SK-MEL-5 (cell line): Measurements from ENCODE around the gene POU3F3. TPM values are rescaled to one million over a fixed set of nuclear protein-coding genes. Genes with fewer than 3 reads are reported as not detected.

Experiments
- DNase-seq: peaks from one replicate; pipeline ENCODE4 v3.0.0-alpha.2; 2016; ENCODE audit warnings: low read depth, low spot score
- in situ Hi-C: cut with HindIII; loops from 2 replicates; pipeline ENCODE4 v1.10.0; 2016; ENCODE audit warnings: low sequenced_read_pairs, high pct_unique_total_duplicates, low pct_unique_long_range_greater_than_20kb
- small RNA-seq, 2 experiments: library from RNA; depleted of rRNA; stranded (forward); fragments of <200 nt; gene quantifications; one replicate each; pipeline ENCODE3, GENCODE V24; 2014
- total RNA-seq: library from RNA; depleted of rRNA; stranded (reverse); fragments of >200 nt; shearing (Covaris generic); gene quantifications from 2 replicates; pipeline ENCODE4 v1.2.3, GENCODE V29; 2014; rRNA removed

Gene POU3F3
- total RNA-seq, 1 experiment from 2014 or later: 2.2 TPM

GRCh38 chr2:104888489-104889258 lies 34.8 kb downstream of the POU3F3 start:
- in situ Hi-C loops: no loop called here

GRCh38 chr2:104889291-104889959 lies 35.5 kb downstream of the POU3F3 start:
- in situ Hi-C loops: no loop called here
- no peak for DNase-seq

More at GRCh38 chr2:104888489-104889258, 34.8 kb downstream of the POU3F3 start:
- DNase-seq: no peak

DNA sequence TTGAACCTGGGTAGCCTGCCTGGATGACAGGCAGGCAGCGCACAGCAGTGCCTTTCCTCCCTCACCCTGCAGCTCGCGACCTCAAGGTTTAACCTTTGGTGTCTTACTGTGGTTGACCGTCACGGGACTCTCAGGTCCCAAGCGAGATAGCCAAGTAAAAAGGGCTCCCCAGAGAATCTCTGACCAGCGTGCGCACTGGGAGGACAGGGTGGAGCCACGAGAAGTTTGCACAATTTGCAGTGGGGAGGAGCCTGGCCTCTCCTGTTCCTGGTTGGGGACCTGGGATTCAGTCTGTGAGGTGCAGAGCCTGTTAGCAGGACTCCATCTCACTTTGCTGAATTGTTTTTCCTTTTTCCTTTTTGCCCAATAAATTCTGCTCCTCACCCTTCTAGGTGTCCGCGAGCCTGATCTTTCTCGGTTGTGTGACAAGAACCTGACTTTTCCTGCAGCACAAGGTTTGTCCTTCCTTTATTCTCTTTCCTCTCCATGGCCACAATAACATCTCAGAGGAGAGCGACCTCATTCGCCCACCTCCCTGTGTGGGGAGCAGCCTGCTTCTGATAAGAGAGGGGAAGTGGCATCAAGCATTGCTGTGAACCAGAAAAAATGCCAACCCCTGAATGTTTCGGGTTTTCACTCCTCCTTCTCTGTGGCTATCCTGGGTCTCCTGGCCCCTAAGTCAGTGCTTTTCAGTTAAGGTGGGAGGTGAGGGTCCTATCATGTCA lies 36.2 kb downstream of the POU3F3 start:
- in situ Hi-C loops: no loop called here
- no peak for DNase-seq

- in situ Hi-C loops: no loop called here
- DNase-seq: no peak
These were observed 36.8 kb downstream of the POU3F3 start for GRCh38 chr2:104890685-104891069.

DNA sequence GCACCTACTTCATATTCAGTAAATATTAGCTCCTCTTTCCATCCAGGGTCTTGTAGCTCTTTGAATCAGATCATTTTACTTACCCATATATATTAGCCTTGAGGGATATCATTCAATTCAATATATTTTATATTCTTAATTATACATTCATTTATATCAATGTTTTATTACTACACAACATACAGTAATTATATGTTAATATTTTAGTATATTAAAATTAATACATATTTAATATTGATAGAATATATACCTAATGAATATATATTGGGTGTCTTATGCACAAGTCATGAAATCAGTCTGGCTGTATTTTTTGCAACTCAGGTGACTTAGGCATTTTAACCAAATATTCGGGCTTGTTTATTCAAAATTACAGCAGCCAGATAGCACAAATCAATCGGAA lies 37.2 kb downstream of the POU3F3 start:
- DNase-seq: no peak
- in situ Hi-C loops: no loop called here

- DNase-seq: no peak
- in situ Hi-C loops: no loop called here
These were observed 42.5 kb downstream of the POU3F3 start for GRCh38 chr2:104896446-104896845.

GRCh38 chr2:104897515-104898184 lies 43.7 kb downstream of the POU3F3 start:
- in situ Hi-C loops: no loop called here

DNA sequence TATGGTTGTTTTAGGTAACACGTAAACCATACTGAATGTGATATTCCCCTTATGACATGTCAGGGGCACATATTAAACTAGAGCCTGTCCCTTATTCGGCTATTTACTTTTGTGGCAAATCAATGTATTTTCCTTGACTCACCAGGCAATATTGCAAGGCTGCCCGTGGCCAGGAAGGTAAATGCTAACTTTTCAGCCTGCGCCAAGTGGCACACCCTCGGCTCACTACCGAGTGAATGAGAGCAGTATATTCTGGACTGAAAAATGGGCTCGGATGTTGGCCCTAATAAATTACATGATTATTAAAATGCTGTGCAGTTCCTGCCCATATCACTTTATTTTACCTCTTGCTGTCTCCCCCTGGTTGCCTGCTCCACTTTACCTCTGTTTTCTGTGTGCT lies 46.7 kb downstream of the POU3F3 start:
- in situ Hi-C loops: no loop called here
- no peak for DNase-seq

More at GRCh38 chr2:104897515-104898184, 43.7 kb downstream of the POU3F3 start:
- DNase-seq: no peak

GRCh38 chr2:104901037-104901881 lies 47.3 kb downstream of the POU3F3 start:
- no peak for DNase-seq
- in situ Hi-C loops: no loop called here

- DNase-seq: no peak
- in situ Hi-C loops: no loop called here
These were observed 48.4 kb downstream of the POU3F3 start for GRCh38 chr2:104902317-104902716.

Small RNA genes within 50 kb of the gene (small RNA-seq; reads per million reads assigned to genes)
- gene AC018730.1: 0 reads per million in 2 experiments

Other genes starting within 250 kb of the POU3F3 start
- 29.1 and 38.0 TPM in 2 replicates for gene MRPS9, start 184.0 kb downstream of the POU3F3 start, total RNA-seq